OCI-LY7 (cell line): ENCODE measurements around the gene PAGR1. TPM values are rescaled to one million over a fixed set of nuclear protein-coding genes. Genes with fewer than 3 reads are reported as not detected.

Experiments used
- BruUV-seq: library from RNA; stranded (reverse); fragments of 400-500 nt; replicated peaks from 2 replicates; lab custom pipeline; 2021; lab: Mats Ljungman, UMichigan
- CTCF ChIA-PET: fragments of 300-600 bp; sonication (Branson Sonifier 250); formaldehyde crosslinking; loops from one replicate; lab custom pipeline; 2022; ENCODE audit warnings: antibody characterized with exemption; ENCODE audit not compliant: unreplicated experiment; lab: Charles Lee
- POLR2A ChIA-PET: fragments of 300-600 bp; sonication (Branson Sonifier 250); formaldehyde crosslinking; loops from one replicate; lab custom pipeline; 2022; ENCODE audit warnings: antibody characterized with exemption; lab: Charles Lee
- DNase-seq: peaks from one replicate; pipeline ENCODE4 v3.0.0-alpha.2; 2015; ENCODE audit warnings: low spot score
- H2AFZ ChIP-seq: fragments of 200-600 bp; sonication (generic), shearing (Covaris generic); 2 replicates; pipeline ENCODE4 v1.6.1; 2014; ENCODE audit warnings: mild to moderate bottlenecking, antibody characterized with exemption, low read length, moderate library complexity
- H3K27ac ChIP-seq: fragments of 200-600 bp; sonication (generic); 2 replicates; pipeline ENCODE4 v1.5.1; 2014; ENCODE audit warnings: mixed run types, low read depth, mild to moderate bottlenecking, moderate library complexity, low read length, inconsistent platforms; ENCODE audit not compliant: poor library complexity, severe bottlenecking
- H3K36me3 ChIP-seq: fragments of 200-600 bp; sonication (generic); 2 replicates; pipeline ENCODE4 v1.6.1; 2014; ENCODE audit warnings: mild to moderate bottlenecking, antibody characterized with exemption, low read length, moderate library complexity, mixed read lengths; ENCODE audit not compliant: insufficient read depth
- H3K4me1 ChIP-seq: fragments of 200-600 bp; sonication (generic); 2 replicates; pipeline ENCODE4 v1.5.1; 2014; ENCODE audit warnings: mild to moderate bottlenecking, low read length; ENCODE audit not compliant: insufficient read depth, poor library complexity, severe bottlenecking
- H3K4me2 ChIP-seq: fragments of 200-600 bp; sonication (generic); 2 replicates; pipeline ENCODE4 v1.6.1; 2014; ENCODE audit warnings: mild to moderate bottlenecking, low read length
- H3K4me3 ChIP-seq: fragments of 200-600 bp; sonication (generic); 2 replicates; pipeline ENCODE4 v1.5.1; 2014; ENCODE audit warnings: mild to moderate bottlenecking, low read depth, low read length; ENCODE audit not compliant: poor library complexity, severe bottlenecking
- H3K79me2 ChIP-seq: fragments of 200-600 bp; sonication (generic); 2 replicates; pipeline ENCODE4 v1.6.1; 2016; ENCODE audit warnings: low read depth, mild to moderate bottlenecking, low read length, moderate library complexity, mixed read lengths; ENCODE audit not compliant: insufficient read depth
- H3K9me2 ChIP-seq: fragments of 200-600 bp; sonication (generic); 2 replicates; pipeline ENCODE4 v1.6.1; 2016; ENCODE audit warnings: mild to moderate bottlenecking, low read length, mixed read lengths; ENCODE audit not compliant: insufficient read depth
- H3K9me3 ChIP-seq: fragments of 200-600 bp; sonication (generic); 2 replicates; pipeline ENCODE4 v1.6.1; 2014; ENCODE audit warnings: mild to moderate bottlenecking, mixed run types, low read length, mixed read lengths
- H4K20me1 ChIP-seq: fragments of 200-600 bp; sonication (generic); 2 replicates; pipeline ENCODE4 v1.6.1; 2014; ENCODE audit warnings: mild to moderate bottlenecking, antibody characterized with exemption, low read length, moderate library complexity, mixed read lengths; ENCODE audit not compliant: insufficient read depth
- CTCF ChIP-seq: fragments of 200-600 bp; sonication (generic); conservative IDR thresholded peaks from 2 replicates; pipeline ENCODE4 v1.5.1; 2014; ENCODE audit warnings: mild to moderate bottlenecking, antibody characterized with exemption, low read length, moderate library complexity, mixed read lengths
- EZH2phosphoT487 ChIP-seq: fragments of 200-600 bp; sonication (generic); IDR thresholded peaks from 2 replicates; pipeline ENCODE4 v1.6.1; 2018; ENCODE audit warnings: low read depth, borderline replicate concordance, mild to moderate bottlenecking, mixed run types, antibody characterized with exemption, low read length, moderate library complexity, mixed read lengths
- intact Hi-C: fragments of 100-400 bp; cut with micrococcal nuclease; formaldehyde crosslinking; loops from one replicate; pipeline ENCODE4 v1.10.0; 2022; ENCODE audit not compliant: unreplicated experiment
- total RNA-seq, 2 experiments: library from RNA; depleted of rRNA in 1 of 2; stranded (reverse); fragments of >200 nt in 1 of 2; shearing (Covaris generic) in 1 of 2; gene quantifications; 2 replicates each; pipeline ENCODE4 v1.2.3, GENCODE V29; 2014 to 2022

Gene PAGR1
- total RNA-seq, 2 experiments from 2014 or later = 51.7 to 59.4 TPM

DNA sequence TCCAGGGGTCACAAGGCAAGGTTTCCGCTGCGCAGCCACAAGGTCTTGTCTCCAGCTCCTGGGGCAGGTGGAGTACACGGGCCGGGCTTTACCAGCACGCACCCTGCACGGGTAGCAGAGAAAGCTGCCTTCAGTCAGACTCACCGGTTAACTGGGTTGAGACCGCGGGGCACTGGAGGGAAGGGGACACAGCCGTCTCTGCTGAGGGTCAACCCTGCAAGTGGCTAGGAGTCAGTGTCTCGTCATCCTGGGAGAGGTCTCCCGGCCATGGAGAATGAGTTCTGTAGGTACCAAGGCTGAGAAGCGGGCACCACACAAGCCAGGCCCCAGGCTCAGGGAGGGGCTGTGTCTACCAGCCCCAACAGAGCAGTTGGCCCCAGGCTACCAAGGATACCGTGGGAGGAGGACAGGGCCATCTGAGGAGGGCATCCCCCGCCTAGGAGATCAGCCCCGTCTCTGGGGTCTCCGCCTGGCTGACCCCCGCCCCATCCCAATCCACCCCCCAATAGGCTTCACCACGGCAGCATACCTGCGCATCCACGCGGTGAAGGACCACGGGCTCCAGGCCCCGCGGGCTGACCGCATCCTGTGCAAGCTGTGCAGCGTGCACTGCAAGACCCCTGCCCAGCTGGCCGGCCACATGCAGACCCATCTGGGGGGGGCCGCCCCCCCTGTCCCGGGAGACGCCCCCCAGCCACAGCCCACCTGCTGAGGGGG, 6.8 kb upstream of the PAGR1 start:
- H3K36me3 ChIP-seq = peaks cover 52% of the 10 kb centered on the region
- no TSS peak for BruUV-seq
- intact Hi-C loops = loop anchor here (5.0 kb wide), 1 partner anchor 188 kb away; the partner anchor contains the start of genes HIRIP3 and INO80E
- no peak overlapping the region for H2AFZ ChIP-seq
- TF ChIP-seq EZH2phosphoT487 (no peak), CTCF (no peak)
- H3K9me3 ChIP-seq = no peaks in the 10 kb centered on the region
- H3K4me3 ChIP-seq = peak overlapping the region; percentile 83
- peak overlapping the region; percentile 93 for H3K4me2 ChIP-seq
- H4K20me1 ChIP-seq = peaks cover 18% of the 10 kb centered on the region
- no peak for DNase-seq
- no peaks in the 10 kb centered on the region for H3K9me2 ChIP-seq
- POLR2A ChIA-PET = interaction anchor here (0.6 kb wide), 1 partner anchor 130 kb away, joined by 3 read pairs; no protein-coding TSS in a partner anchor
- peak overlapping the region; percentile 16 for H3K27ac ChIP-seq
- H3K79me2 ChIP-seq = peaks cover 15% of the 10 kb centered on the region; the same call in 1 of the 2 replicates
- peaks cover 48% of the 10 kb centered on the region for H3K4me1 ChIP-seq
- CTCF ChIA-PET = no interaction called here

DNA sequence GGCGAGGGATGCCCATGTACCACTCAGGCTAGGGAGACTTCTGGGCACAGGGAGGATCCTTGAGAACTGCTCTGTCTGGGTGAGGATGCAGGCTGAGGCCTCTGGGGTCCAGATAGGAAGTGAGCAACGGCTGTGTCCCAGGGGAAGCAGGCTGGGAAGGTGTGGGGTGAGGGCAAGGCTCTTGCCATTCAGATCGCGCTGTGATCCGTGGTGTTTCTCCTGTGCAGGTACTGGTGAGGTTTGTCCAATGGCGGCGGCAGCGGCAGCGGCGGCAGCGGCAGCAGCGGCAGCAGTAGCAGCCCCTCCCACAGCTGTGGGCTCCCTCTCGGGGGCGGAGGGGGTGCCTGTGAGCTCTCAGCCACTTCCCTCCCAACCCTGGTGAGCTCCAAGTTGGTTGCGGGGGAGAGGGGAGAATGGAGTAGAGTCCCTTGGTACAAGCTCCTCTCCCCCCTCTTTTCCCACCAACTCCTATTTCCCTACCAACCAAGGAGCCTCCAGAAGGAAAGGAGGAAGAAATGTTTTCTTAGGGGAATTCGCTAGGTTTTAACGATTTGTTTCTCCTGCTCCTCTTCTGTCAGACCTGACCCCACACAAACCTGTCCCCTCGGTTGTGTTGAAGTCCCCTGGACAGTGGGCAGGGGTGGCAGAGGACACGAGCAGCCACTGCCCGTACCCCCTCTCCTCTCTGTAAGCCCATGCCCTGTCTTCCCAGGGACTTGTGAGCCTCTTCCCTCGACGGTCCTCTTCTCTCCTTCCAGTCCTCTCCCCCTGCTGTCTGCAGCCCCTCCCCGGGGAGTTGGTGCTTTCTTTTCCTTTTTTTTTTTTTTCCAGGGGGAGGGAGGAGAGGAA, 5.9 kb upstream of the PAGR1 start:
- Histone ChIP-seq H3K4me1 (peaks cover 48% of the 10 kb centered on the region), H3K79me2 (peaks cover 15% of the 10 kb centered on the region; the same call in 1 of the 2 replicates), H3K4me3 (peak overlapping the region; percentile 83), H3K4me2 (peak overlapping the region; percentile 93), H2AFZ (no peak overlapping the region), H3K27ac (peak overlapping the region; percentile 16), H3K9me2 (no peaks in the 10 kb centered on the region), H4K20me1 (peaks cover 18% of the 10 kb centered on the region), H3K9me3 (no peaks in the 10 kb centered on the region), H3K36me3 (peaks cover 43% of the 10 kb centered on the region)
- BruUV-seq = no TSS peak
- intact Hi-C loops = loop anchor here (5.0 kb wide), 1 partner anchor 187 kb away; the partner anchor contains the start of genes HIRIP3 and INO80E
- TF ChIP-seq EZH2phosphoT487 (no peak), CTCF (no peak)
- ChIA-PET POLR2A (no interaction called here), CTCF (no interaction called here)
- DNase-seq = peak; percentile 43
